ENCODE results near the gene PLCG1.

DNA sequence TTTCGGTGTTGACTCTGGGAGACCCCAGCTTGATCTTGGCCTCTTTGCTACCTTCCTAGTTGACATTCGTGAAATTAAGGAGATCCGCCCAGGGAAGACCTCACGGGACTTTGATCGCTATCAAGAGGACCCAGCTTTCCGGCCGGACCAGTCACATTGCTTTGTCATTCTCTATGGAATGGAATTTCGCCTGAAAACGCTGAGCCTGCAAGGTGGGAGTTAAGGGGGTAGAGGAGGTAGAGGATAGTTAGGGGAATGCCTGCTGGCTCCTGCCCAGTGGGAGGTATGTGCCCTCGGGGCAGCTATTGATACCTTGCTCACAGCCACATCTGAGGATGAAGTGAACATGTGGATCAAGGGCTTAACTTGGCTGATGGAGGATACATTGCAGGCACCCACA lies 22.2 kb downstream of the PLCG1 start:
- TF ChIP-seq, protein P1, sequence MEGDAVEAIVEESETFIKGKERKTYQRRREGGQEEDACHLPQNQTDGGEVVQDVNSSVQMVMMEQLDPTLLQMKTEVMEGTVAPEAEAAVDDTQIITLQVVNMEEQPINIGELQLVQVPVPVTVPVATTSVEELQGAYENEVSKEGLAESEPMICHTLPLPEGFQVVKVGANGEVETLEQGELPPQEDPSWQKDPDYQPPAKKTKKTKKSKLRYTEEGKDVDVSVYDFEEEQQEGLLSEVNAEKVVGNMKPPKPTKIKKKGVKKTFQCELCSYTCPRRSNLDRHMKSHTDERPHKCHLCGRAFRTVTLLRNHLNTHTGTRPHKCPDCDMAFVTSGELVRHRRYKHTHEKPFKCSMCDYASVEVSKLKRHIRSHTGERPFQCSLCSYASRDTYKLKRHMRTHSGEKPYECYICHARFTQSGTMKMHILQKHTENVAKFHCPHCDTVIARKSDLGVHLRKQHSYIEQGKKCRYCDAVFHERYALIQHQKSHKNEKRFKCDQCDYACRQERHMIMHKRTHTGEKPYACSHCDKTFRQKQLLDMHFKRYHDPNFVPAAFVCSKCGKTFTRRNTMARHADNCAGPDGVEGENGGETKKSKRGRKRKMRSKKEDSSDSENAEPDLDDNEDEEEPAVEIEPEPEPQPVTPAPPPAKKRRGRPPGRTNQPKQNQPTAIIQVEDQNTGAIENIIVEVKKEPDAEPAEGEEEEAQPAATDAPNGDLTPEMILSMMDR (IDR thresholded peaks at IDR 0.05): no peak
- TF ChIP-seq POLR2A (IDR thresholded peaks at IDR 0.05): no peak

All from adrenal gland (tissue), 5 donors.